Activated CD4-positive, alpha-beta memory T cell treated with anti-CD3 and anti-CD28 coated beads, Interleukin-2, amount 10 ng/mL, durations not matched to agents 7 days and 5 days (primary cell): ENCODE data around the gene KPNA6. TPM values are rescaled to one million over a fixed set of nuclear protein-coding genes. Genes with fewer than 3 reads are reported as not detected.
"Not testable (repeated sequence)": the region's sequence is repeated elsewhere in the genome, so short reads cannot be mapped to it uniquely, and the experiment has no call there.

Experiments
- CTCF ChIA-PET: fragments of 350-600 bp; sonication (Branson Sonifier 250); formaldehyde crosslinking; loops from one replicate; lab custom pipeline; 2021; ENCODE audit warnings: antibody characterized with exemption, inconsistent platforms; lab: Charles Lee
- POLR2A ChIA-PET: fragments of 350-600 bp; sonication (Branson Sonifier 250); formaldehyde crosslinking; loops from one replicate; lab custom pipeline; 2021; ENCODE audit warnings: antibody characterized with exemption; lab: Charles Lee
- DNase-seq: peaks from one replicate; pipeline ENCODE4 v3.0.0-alpha.2; 2020
- H3K27ac Mint-ChIP-seq: one replicate; pipeline ENCODE4 v1.8.0; 2021; ENCODE audit warnings: mild to moderate bottlenecking, mixed read lengths
- H3K27me3 Mint-ChIP-seq: one replicate; pipeline ENCODE4 v1.8.0; 2021; ENCODE audit warnings: mixed read lengths
- H3K36me3 Mint-ChIP-seq: one replicate; pipeline ENCODE4 v1.8.0; 2021; ENCODE audit warnings: low read depth, mixed read lengths
- H3K4me1 Mint-ChIP-seq: one replicate; pipeline ENCODE4 v1.8.0; 2021; ENCODE audit warnings: mixed read lengths
- H3K4me3 Mint-ChIP-seq: one replicate; pipeline ENCODE4 v1.8.0; 2021; ENCODE audit warnings: mild to moderate bottlenecking, mixed read lengths
- H3K9me3 Mint-ChIP-seq: one replicate; pipeline ENCODE4 v1.8.0; 2021; ENCODE audit warnings: mixed read lengths
- total RNA-seq, 2 experiments: library from RNA; stranded (reverse); gene quantifications; one replicate each; pipeline ENCODE4 v1.2.3, GENCODE V29; 2021

The KPNA6 gene
- total RNA-seq, 2 experiments from 2014 or later, result 64.3 to 65.1 TPM

DNA sequence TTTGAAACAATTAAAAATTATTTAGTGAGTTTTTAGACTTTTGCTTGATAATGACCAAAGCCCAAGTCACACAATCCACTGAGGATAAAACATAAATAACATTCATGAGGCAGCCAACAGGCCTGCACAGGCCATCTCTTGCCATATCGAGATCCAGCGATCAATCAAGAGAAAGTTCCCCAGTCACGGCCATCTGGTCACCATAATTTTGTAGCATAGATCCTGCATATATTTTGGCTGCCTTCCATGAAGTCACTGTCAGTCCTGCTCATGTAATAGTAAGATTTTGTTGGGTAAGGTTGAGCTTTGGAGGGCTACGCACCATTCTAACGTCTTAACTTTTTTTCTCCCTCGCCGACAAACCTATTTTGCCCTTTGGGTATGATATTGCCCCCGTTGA lies 17.5 kb downstream of the KPNA6 start:
- H3K4me3 Mint-ChIP-seq, result no peak overlapping the region
- no peak overlapping the region for H3K27ac Mint-ChIP-seq
- CTCF ChIA-PET, result no interaction called here
- H3K4me1 Mint-ChIP-seq, result peaks cover 33% of the 10 kb centered on the region
- H3K9me3 Mint-ChIP-seq, result no peaks in the 10 kb centered on the region
- no peaks in the 10 kb centered on the region for H3K27me3 Mint-ChIP-seq
- POLR2A ChIA-PET, result interaction anchor here (2.6 kb wide), 1 partner anchor 17 kb away, joined by 8 read pairs; the partner anchor contains the start of gene KPNA6
- DNase-seq, result no peak
- peaks cover 12% of the 10 kb centered on the region for H3K36me3 Mint-ChIP-seq

DNA sequence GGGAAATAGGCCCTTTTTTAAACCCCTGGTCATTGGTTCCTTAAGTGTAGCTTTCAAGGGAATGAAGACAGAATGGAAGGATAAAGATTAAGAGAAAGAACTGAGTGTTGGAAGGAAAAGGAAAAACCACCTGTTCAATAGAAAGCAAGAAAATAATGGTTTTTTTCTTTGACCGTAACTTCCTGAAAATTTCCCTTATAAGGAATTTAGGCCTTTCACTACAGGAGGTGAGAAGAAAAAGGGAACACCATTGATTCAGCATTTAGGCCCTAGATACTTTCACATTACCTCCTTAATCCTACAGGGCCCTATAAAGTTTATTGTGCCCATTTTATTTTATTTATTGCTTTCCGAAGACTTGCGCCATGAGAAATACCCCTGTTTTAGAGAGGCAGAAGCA lies 18.9 kb downstream of the KPNA6 start:
- CTCF ChIA-PET, result interaction anchor here (2.8 kb wide), 1 partner anchor 13 kb away, joined by 10 read pairs; no protein-coding TSS in a partner anchor
- peaks cover 26% of the 10 kb centered on the region for H3K4me1 Mint-ChIP-seq
- peaks cover 17% of the 10 kb centered on the region for H3K36me3 Mint-ChIP-seq
- POLR2A ChIA-PET, result no interaction called here
- H3K27ac Mint-ChIP-seq, result no peak overlapping the region
- no peak overlapping the region for H3K4me3 Mint-ChIP-seq
- H3K9me3 Mint-ChIP-seq, result no peaks in the 10 kb centered on the region
- no peak for DNase-seq
- H3K27me3 Mint-ChIP-seq, result no peaks in the 10 kb centered on the region

DNA sequence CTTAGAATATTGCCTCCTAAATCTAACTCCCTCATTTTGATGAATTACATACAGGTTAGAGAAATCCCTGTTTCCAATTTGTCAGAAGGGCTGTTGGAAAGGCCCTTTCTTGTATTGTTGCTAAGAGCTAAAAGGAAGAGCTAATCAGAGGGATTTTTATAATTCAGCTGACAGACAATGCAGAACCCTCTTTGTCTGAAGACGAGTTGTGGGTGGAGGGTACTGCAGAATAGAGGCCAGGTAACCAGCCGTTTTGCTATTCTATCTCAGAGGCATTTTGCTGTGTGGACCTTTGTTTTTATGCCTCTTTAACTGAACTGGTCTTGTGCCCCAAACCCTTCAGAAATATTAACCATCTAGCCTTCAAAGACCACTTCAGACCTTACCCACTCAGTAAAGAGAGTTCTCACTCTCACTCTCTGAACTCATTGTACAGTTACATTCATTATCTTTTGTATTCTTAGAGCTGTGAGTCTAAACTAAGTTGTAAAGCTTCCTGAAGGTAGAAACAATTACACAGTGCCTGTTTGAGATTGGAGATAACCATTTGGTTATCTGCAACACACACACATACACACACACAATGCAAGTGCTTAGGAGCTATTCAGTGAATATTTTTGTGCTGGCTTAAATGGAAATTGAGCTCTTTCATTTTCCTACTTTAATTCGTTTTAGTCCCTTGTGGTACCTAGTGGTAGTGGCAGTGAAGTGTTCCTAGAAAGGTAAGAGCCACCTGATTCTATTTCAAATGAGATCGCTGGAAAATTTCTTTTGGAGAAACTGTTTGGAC lies 19.7 kb downstream of the KPNA6 start:
- H3K4me1 Mint-ChIP-seq, result peaks cover 21% of the 10 kb centered on the region
- H3K36me3 Mint-ChIP-seq, result peaks cover 17% of the 10 kb centered on the region
- ChIA-PET CTCF (interaction anchor here (0.7 to 2.8 kb wide), 6 partner anchors 9 to 114 kb away, joined by 3 to 10 read pairs (median 5); partner anchors contain the start of genes KHDRBS1 and KPNA6), POLR2A (interaction anchor here (1.2 to 2.7 kb wide), 3 partner anchors 9 to 19 kb away, joined by 4 to 11 read pairs (median 4); partner anchors contain the start of gene KPNA6)
- no peaks in the 10 kb centered on the region for H3K27me3 Mint-ChIP-seq
- no peak overlapping the region for H3K27ac Mint-ChIP-seq
- no peaks in the 10 kb centered on the region for H3K9me3 Mint-ChIP-seq
- no peak for DNase-seq
- H3K4me3 Mint-ChIP-seq, result no peak overlapping the region

DNA sequence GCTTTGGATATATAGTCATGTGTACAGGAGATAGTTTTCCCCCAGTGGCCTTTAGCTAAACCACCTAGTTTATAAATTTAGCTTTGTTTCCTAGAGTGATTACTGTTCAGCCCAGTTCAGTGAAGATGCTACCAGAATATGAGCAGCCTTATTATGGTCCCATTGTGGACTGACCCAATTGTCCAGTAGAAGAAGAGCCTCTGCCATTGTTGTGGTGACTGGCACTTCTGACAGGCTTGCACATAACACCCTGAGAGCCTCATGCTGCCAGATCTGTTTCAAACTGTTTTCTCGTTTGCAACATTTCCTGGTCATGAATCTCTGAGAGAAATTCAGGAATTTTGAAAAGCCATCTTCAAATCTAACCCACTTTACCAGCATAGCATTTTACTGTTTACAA lies 20.6 kb downstream of the KPNA6 start:
- Mint-ChIP-seq H3K27me3 (no peaks in the 10 kb centered on the region), H3K4me3 (no peak overlapping the region), H3K36me3 (peaks cover 14% of the 10 kb centered on the region), H3K27ac (no peak overlapping the region), H3K4me1 (peaks cover 16% of the 10 kb centered on the region), H3K9me3 (no peaks in the 10 kb centered on the region)
- DNase-seq, result no peak
- CTCF ChIA-PET, result interaction anchor here (0.7 to 2.8 kb wide), 6 partner anchors 10 to 120 kb away, joined by 3 to 10 read pairs (median 5); partner anchors contain the start of genes KHDRBS1 and KPNA6
- POLR2A ChIA-PET, result interaction anchor here (1.2 to 2.7 kb wide), 4 partner anchors 9 to 20 kb away, joined by 4 to 11 read pairs (median 5); partner anchors contain the start of gene KPNA6

DNA sequence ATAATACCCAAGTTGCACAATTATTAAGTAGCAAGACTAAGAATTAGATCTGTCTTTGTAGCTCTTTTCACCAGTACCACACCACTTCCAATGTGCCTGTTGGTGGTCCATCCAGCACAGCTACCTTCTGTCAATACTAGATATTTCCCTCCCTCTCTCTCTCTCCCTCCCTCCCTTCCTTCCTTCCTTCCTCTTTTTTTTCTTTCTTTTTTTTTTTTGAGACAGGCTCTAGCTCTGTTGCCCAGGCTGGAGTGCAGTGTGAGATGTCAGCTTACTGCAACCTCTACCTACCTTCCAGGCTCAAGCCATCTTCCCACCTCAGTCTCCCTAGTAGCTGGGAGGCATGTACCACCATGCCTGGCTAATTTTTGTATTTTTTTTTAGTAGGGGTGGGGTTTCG lies 21.1 kb downstream of the KPNA6 start:
- H3K27me3 Mint-ChIP-seq, result no peaks in the 10 kb centered on the region
- H3K36me3 Mint-ChIP-seq, result peaks cover 14% of the 10 kb centered on the region
- ChIA-PET POLR2A (interaction anchor here (1.5 to 2.7 kb wide), 3 partner anchors 9 to 20 kb away, joined by 4 to 11 read pairs (median 6); partner anchors contain the start of gene KPNA6), CTCF (interaction anchor here (0.7 to 2.8 kb wide), 4 partner anchors 11 to 119 kb away, joined by 4 to 10 read pairs (median 8); partner anchors contain the start of gene KPNA6)
- H3K27ac Mint-ChIP-seq, result no peak overlapping the region
- no peak for DNase-seq
- peaks cover 17% of the 10 kb centered on the region for H3K4me1 Mint-ChIP-seq
- H3K4me3 Mint-ChIP-seq, result no peak overlapping the region
- no peaks in the 10 kb centered on the region for H3K9me3 Mint-ChIP-seq

DNA sequence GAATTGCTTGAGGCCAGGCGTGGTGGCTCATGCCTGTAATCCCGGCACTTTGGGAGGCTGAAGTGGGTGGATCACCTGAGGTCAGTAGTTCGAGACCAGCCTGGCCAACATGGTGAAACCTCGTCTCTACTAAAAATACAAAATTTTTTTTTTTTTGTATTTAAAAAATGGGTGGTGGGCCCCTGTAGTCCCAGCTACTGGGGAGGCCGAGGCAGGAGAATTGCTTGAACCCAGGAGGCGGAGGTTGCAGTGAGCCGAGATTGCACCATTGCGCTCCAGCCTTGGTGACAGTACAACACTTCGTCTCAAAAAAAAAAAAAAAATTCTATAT lies 26.1 kb downstream of the KPNA6 start:
- not testable (repeated sequence) for H3K27ac Mint-ChIP-seq, DNase-seq, H3K27me3 Mint-ChIP-seq, H3K4me3 Mint-ChIP-seq, H3K9me3 Mint-ChIP-seq
- ChIA-PET CTCF (interaction anchor here (0.9 kb wide), 1 partner anchor 26 kb away, joined by 6 read pairs; the partner anchor contains the start of gene KPNA6), POLR2A (interaction anchor here (1.0 kb wide), 1 partner anchor 9 kb away, joined by 3 read pairs; no protein-coding TSS in a partner anchor)
- Mint-ChIP-seq H3K36me3 (peaks cover 20% of the 10 kb centered on the region), H3K4me1 (peaks cover 19% of the 10 kb centered on the region)

DNA sequence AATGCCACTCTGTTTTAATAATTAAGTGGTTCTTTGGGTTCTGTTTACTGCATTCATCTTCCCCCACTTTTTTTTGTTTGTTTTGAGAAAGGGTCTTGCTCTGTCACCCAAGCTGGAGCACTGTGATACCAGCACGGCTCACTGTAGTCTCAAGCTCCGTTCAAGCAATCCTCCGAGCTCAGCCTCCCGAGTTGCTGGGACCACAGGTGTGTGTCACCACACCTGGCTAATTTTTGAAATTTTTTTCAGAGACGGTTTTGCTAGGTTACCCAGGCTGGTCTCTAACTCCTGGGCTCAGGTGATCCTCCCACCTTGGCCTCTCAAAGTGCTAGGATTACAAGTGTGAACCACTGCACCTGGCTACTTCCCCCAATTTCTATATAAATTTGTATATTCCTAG lies 29.3 kb downstream of the KPNA6 start:
- POLR2A ChIA-PET, result no interaction called here
- H3K4me1 Mint-ChIP-seq, result peaks cover 30% of the 10 kb centered on the region

DNA sequence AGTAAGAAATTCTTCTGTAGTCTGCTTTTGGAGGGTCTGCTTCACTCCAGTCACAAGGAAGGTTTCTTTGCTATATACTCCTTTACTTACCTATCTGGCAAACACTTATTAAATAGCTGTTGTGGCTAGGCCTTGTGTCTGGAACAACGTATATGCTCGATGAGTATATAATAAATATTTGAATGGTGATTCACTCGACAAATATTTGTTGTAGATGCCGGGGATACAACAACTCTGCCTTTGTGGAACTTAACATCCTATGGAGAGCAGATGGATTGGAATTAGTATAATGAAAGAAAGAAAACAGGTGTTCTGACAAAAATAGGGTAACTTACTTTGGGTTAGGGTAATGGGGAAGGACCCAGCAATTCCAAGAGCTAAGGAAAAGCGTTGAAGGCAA lies 31.1 kb downstream of the KPNA6 start:
- POLR2A ChIA-PET, result interaction anchor here (1.1 to 1.2 kb wide), 2 partner anchors 10 to 31 kb away, joined by 3 to 4 read pairs; partner anchors contain the start of gene KPNA6
- H3K27me3 Mint-ChIP-seq, result no peaks in the 10 kb centered on the region
- peaks cover 29% of the 10 kb centered on the region for H3K36me3 Mint-ChIP-seq
- no peak overlapping the region for H3K4me3 Mint-ChIP-seq
- peaks cover 35% of the 10 kb centered on the region for H3K4me1 Mint-ChIP-seq
- H3K9me3 Mint-ChIP-seq, result no peaks in the 10 kb centered on the region
- DNase-seq, result no peak
- no peak overlapping the region for H3K27ac Mint-ChIP-seq
- CTCF ChIA-PET, result interaction anchor here (0.6 to 0.9 kb wide), 3 partner anchors 11 to 577 kb away, joined by 3 read pairs; no protein-coding TSS in a partner anchor

More for the DNA sequence above, 29.3 kb downstream of the KPNA6 start:
- peaks cover 26% of the 10 kb centered on the region for H3K36me3 Mint-ChIP-seq
- DNase-seq, result no peak
- H3K4me3 Mint-ChIP-seq, result no peak overlapping the region
- no peaks in the 10 kb centered on the region for H3K9me3 Mint-ChIP-seq
- CTCF ChIA-PET, result no interaction called here
- no peak overlapping the region for H3K27ac Mint-ChIP-seq
- no peaks in the 10 kb centered on the region for H3K27me3 Mint-ChIP-seq

DNA sequence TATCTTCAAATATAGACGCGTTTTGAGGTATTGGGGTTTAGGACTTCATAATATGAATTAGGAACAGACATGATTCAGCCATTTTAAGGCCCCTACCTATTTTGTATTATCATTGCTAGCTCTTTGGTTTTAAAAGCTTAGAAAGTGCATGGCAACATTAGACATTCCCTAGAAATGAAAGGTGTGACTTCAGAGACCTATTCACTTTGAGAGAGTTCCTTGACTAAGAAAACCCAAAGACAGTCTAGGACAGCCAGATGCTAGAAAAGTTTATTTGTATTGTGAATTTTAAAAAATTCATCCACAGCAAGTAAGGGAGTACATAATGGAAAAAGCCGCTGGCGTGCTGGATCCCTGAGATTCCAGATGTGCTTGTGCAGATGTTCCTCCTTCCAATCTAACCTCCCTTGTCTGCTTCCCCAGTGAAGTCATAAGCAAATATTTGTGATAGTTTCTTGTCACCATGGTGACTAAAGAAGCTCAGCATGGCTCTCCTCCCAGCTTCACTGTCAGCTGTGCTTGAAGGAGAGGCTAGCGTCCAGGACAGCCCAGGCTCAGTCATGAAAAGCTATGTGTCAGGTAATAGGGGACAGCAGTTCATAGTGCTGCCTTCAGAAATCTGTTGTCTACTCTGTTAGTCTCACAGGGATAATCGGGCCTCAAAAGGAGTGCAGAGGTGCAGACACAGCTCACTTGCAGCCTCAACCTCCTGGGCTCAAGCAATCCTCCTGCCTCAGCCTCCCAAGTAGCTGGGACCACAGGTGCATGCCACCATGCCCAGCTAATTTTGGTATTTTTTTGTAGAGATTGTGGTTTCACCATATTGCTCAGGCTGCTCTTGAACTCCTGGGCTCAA lies 34.8 kb downstream of the KPNA6 start:
- H3K4me3 Mint-ChIP-seq, result no peak overlapping the region
- no peaks in the 10 kb centered on the region for H3K27me3 Mint-ChIP-seq
- ChIA-PET CTCF (interaction anchor here (0.7 kb wide), 1 partner anchor 93 kb away, joined by 3 read pairs; no protein-coding TSS in a partner anchor), POLR2A (interaction anchor here (0.6 kb wide), 1 partner anchor 8 kb away, joined by 3 read pairs; no protein-coding TSS in a partner anchor)
- DNase-seq, result no peak
- no peak overlapping the region for H3K27ac Mint-ChIP-seq
- peaks cover 49% of the 10 kb centered on the region for H3K4me1 Mint-ChIP-seq
- H3K36me3 Mint-ChIP-seq, result peaks cover 42% of the 10 kb centered on the region
- no peaks in the 10 kb centered on the region for H3K9me3 Mint-ChIP-seq

DNA sequence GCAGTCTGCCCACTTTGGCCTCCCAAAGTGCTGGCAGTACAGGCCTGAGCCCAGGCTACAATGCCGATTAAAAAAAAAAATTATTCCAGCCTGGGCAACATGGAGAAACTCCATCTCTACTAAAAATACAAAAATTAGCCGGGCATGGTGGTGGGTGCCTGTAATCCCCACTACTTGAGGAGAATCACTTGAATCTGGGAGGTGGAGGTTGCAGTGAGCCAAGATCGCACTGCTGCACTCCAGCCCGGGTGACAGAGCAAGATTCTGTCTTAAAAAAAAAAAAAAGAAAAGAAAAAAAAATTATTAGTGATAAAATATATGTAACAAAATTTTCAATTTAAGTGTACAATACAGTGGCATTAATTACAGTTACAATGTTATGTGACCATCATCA lies 35.4 kb downstream of the KPNA6 start:
- POLR2A ChIA-PET, H3K27me3 Mint-ChIP-seq, H3K27ac Mint-ChIP-seq, DNase-seq, H3K9me3 Mint-ChIP-seq, H3K4me3 Mint-ChIP-seq: not testable (repeated sequence)
- H3K4me1 Mint-ChIP-seq, result peaks cover 47% of the 10 kb centered on the region
- peaks cover 47% of the 10 kb centered on the region for H3K36me3 Mint-ChIP-seq
- CTCF ChIA-PET, result interaction anchor here (0.7 kb wide), 1 partner anchor 94 kb away, joined by 3 read pairs; no protein-coding TSS in a partner anchor

DNA sequence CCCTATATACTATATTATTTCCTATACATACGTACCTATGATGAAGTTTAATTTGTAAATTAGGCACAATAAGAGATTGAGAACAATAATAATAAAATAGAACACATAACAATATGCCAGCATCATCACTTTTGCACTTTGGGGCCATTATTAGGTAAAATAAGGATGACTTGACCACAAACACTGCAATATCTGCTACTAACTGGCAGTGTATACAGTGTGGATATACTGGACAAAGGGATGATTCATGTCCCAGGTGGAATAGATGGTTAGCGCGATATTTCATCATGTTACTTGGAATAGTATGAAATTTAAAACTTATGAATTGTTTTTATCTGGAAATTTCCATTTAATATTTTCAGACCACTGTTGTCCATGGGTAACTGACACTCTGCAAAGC lies 36.2 kb downstream of the KPNA6 start:
- H3K9me3 Mint-ChIP-seq, result peaks cover 3% of the 10 kb centered on the region
- DNase-seq, result no peak
- no peaks in the 10 kb centered on the region for H3K27me3 Mint-ChIP-seq
- H3K4me3 Mint-ChIP-seq, result no peak overlapping the region
- H3K4me1 Mint-ChIP-seq, result peaks cover 41% of the 10 kb centered on the region
- ChIA-PET POLR2A (no interaction called here), CTCF (no interaction called here)
- H3K36me3 Mint-ChIP-seq, result peaks cover 48% of the 10 kb centered on the region
- H3K27ac Mint-ChIP-seq, result no peak overlapping the region

DNA sequence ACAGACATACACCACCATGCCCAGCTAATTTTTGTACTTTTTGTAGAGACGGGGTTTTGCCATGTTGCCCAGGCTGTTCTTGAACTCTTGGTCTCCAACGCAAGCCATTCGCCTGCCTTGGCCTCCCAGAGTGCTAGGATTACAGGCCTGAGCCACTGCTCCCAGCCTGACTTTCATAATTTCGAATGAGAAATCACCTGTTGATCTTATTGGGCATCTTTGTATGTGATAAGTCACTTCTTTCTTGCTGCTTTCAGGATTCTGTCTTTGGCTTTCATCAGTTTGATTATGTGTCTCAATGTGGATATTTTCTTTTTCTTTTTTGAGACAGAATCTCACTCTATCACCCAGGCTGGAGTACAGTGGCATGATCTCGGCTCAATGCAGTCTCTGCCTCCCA lies 39.9 kb downstream of the KPNA6 start:
- POLR2A ChIA-PET, result interaction anchor here (0.6 kb wide), 1 partner anchor 551 kb away, joined by 3 read pairs; no protein-coding TSS in a partner anchor
- Mint-ChIP-seq H3K4me1 (peaks cover 28% of the 10 kb centered on the region), H3K36me3 (peaks cover 53% of the 10 kb centered on the region)
- DNase-seq, CTCF ChIA-PET, H3K27me3 Mint-ChIP-seq, H3K9me3 Mint-ChIP-seq, H3K27ac Mint-ChIP-seq, H3K4me3 Mint-ChIP-seq: not testable (repeated sequence)
